ENCODE results near the gene ADAMTS16.

The ADAMTS16 gene

DNA sequence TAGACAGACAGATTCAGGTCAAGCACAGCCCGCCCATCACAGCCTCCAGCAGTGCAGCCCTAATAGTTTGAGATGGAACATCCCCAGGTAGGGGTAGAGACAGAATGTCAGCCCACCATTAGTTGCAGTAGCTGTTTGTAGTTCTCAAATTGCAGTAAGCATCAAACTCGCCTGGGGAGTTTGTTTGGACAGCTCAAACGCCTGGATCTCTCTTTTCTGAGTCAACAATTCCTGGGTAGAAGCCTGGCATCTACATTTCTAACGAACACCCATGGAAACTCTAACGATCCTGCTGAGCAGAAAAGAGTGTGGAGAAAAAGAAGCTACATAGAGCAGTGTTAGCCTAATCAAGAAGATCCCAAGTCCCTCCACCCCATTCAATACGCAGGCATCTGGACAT is 59.4 kb downstream of the ADAMTS16 start:
- 56 to 67% methylated on average over 6 of the region's 6 CpGs for WGBS, 2 experiments
- Histone ChIP-seq H3K27ac (ENCODE audit: insufficient read depth, low read depth, low read length, poor library complexity, severe bottlenecking) (no peak overlapping the region), H3K27me3 (ENCODE audit: control insufficient read depth, insufficient read depth, low read length, poor library complexity, severe bottlenecking) (no peaks in the 10 kb centered on the region), H3K4me3 (ENCODE audit: insufficient read depth, low read depth, low read length) (no peak overlapping the region), H3K4me1 (ENCODE audit: control insufficient read depth, insufficient read depth, low read length) (no peaks in the 10 kb centered on the region), H3K9me3 (ENCODE audit: control insufficient read depth, low read length) (no peaks in the 10 kb centered on the region), H3K36me3 (ENCODE audit: control insufficient read depth, insufficient read depth, low read length) (no peaks in the 10 kb centered on the region)

DNA sequence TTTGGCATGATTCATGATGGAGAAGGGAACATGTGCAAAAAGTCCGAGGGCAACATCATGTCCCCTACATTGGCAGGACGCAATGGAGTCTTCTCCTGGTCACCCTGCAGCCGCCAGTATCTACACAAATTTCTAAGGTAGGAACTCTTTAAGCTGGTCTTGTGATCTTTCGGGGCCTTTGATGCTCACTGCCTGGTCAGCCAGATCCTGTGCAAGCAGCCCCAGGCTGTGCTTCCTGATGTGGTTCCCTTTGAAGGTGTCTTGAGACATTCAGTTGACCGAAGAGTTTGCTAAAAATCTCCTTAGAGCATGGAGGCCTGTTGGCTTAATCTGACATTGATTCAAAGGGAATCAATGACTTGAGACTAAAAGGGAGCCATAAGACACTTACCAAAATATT is 60.0 kb downstream of the ADAMTS16 start:
- no peaks in the 10 kb centered on the region for H3K27me3 ChIP-seq (ENCODE audit: control insufficient read depth, insufficient read depth, low read length, poor library complexity, severe bottlenecking)
- no peak overlapping the region for H3K4me3 ChIP-seq (ENCODE audit: insufficient read depth, low read depth, low read length)
- H3K36me3 ChIP-seq (ENCODE audit: control insufficient read depth, insufficient read depth, low read length) = no peaks in the 10 kb centered on the region
- H3K4me1 ChIP-seq (ENCODE audit: control insufficient read depth, insufficient read depth, low read length) = no peaks in the 10 kb centered on the region
- H3K27ac ChIP-seq (ENCODE audit: insufficient read depth, low read depth, low read length, poor library complexity, severe bottlenecking) = no peak overlapping the region
- WGBS, 2 experiments = 84 to 86% methylated on average over 5 of the region's 5 CpGs
- no peaks in the 10 kb centered on the region for H3K9me3 ChIP-seq (ENCODE audit: control insufficient read depth, low read length)

DNA sequence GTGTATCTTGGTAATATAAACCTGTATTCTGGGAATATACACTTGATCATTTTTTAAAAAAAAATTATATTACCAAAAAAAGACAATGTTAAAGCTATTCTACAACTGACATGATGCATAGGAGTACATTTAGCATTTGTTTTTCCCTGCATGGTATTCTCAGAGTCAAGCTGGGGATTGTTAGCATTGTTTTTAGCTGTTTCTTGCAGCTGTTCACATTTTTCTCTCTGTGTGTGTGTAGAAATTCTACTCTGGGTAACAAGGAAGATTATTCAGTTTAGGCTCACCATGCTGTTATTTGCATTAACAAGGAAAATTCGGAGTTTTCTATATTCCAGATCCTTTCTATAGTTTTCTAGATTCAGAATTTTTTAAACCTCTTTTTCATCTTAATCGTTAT is 62.2 kb downstream of the ADAMTS16 start:
- H3K36me3 ChIP-seq (ENCODE audit: control insufficient read depth, insufficient read depth, low read length) = no peaks in the 10 kb centered on the region
- H3K9me3 ChIP-seq (ENCODE audit: control insufficient read depth, low read length) = no peaks in the 10 kb centered on the region
- no peaks in the 10 kb centered on the region for H3K27me3 ChIP-seq (ENCODE audit: control insufficient read depth, insufficient read depth, low read length, poor library complexity, severe bottlenecking)
- no peaks in the 10 kb centered on the region for H3K4me1 ChIP-seq (ENCODE audit: control insufficient read depth, insufficient read depth, low read length)
- H3K27ac ChIP-seq (ENCODE audit: insufficient read depth, low read depth, low read length, poor library complexity, severe bottlenecking) = no peak overlapping the region
- WGBS, 2 experiments = 97% methylated on average over 2 of the region's 2 CpGs; no CpG with 5 or more reads in 1 of the 2 experiments
- no peak overlapping the region for H3K4me3 ChIP-seq (ENCODE audit: insufficient read depth, low read depth, low read length)

DNA sequence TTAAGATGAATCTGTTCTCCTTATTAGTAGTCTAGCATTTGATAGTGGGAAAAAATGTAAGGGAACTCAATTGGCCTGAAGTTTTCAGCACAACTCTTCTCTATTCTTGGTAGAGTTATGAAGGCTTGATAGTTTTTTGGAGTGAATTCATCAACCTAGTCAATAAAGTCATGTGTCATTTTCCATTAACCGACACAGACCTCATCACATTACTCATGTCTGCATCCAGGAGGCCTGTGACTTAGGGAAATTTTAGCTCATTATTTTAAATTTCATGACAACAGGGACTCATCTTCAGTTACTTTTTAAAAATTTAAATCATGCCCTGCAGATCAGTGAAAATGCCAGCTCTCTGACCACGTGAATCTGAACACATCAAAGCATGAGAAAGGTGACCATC is 63.3 kb downstream of the ADAMTS16 start:
- H3K27ac ChIP-seq (ENCODE audit: insufficient read depth, low read depth, low read length, poor library complexity, severe bottlenecking) = no peak overlapping the region
- H3K27me3 ChIP-seq (ENCODE audit: control insufficient read depth, insufficient read depth, low read length, poor library complexity, severe bottlenecking) = no peaks in the 10 kb centered on the region
- H3K9me3 ChIP-seq (ENCODE audit: control insufficient read depth, low read length) = no peaks in the 10 kb centered on the region
- H3K36me3 ChIP-seq (ENCODE audit: control insufficient read depth, insufficient read depth, low read length) = no peaks in the 10 kb centered on the region
- WGBS, 2 experiments = 91 to 97% methylated on average over 2 of the region's 2 CpGs
- H3K4me1 ChIP-seq (ENCODE audit: control insufficient read depth, insufficient read depth, low read length) = no peaks in the 10 kb centered on the region
- no peak overlapping the region for H3K4me3 ChIP-seq (ENCODE audit: insufficient read depth, low read depth, low read length)

DNA sequence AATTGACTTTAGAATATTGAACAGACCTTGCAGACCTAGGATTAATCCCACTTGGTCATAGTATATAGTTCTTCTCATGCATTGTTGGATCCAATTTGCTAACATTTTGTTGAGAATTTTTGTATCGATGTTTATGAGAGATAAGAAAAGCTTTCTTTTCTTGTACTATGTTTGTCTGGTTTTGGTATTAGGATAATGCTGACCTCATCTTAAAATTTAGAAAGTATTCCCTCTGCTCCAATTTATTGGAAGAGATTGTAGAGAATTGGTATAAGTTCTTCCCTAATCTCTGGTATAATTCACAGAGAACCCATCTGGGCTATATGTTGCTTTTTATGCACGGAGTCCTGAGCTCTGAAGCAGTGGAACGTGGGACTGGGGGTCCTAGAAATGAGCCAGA is 67.7 kb downstream of the ADAMTS16 start:
- WGBS, 2 experiments = 94% methylated on average over 3 of the region's 3 CpGs
- no peak overlapping the region for H3K4me3 ChIP-seq (ENCODE audit: insufficient read depth, low read depth, low read length)
- no peaks in the 10 kb centered on the region for H3K27me3 ChIP-seq (ENCODE audit: control insufficient read depth, insufficient read depth, low read length, poor library complexity, severe bottlenecking)
- H3K27ac ChIP-seq (ENCODE audit: insufficient read depth, low read depth, low read length, poor library complexity, severe bottlenecking) = no peak overlapping the region
- H3K4me1 ChIP-seq (ENCODE audit: control insufficient read depth, insufficient read depth, low read length) = no peaks in the 10 kb centered on the region
- H3K36me3 ChIP-seq (ENCODE audit: control insufficient read depth, insufficient read depth, low read length) = no peaks in the 10 kb centered on the region
- no peaks in the 10 kb centered on the region for H3K9me3 ChIP-seq (ENCODE audit: control insufficient read depth, low read length)

DNA sequence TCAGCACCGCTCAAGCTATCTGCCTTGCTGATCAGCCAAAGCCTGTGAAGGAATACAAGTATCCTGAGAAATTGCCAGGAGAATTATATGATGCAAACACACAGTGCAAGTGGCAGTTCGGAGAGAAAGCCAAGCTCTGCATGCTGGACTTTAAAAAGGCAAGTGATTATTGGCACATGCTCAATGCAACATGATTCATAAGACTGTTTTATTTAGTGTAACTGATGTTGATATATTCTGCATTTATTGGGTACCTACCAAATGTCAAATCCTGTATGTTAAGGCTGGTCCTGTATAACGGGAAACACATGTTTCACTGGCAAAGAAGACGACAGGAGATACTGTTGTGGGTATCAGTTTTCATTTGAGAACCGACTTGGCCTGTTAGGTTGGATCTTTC is 69.0 kb downstream of the ADAMTS16 start:
- Histone ChIP-seq H3K36me3 (ENCODE audit: control insufficient read depth, insufficient read depth, low read length) (no peaks in the 10 kb centered on the region), H3K27ac (ENCODE audit: insufficient read depth, low read depth, low read length, poor library complexity, severe bottlenecking) (no peak overlapping the region), H3K4me3 (ENCODE audit: insufficient read depth, low read depth, low read length) (no peak overlapping the region), H3K9me3 (ENCODE audit: control insufficient read depth, low read length) (no peaks in the 10 kb centered on the region), H3K4me1 (ENCODE audit: control insufficient read depth, insufficient read depth, low read length) (no peaks in the 10 kb centered on the region), H3K27me3 (ENCODE audit: control insufficient read depth, insufficient read depth, low read length, poor library complexity, severe bottlenecking) (no peaks in the 10 kb centered on the region)
- WGBS, 2 experiments = 91 to 92% methylated on average over 5 of the region's 5 CpGs

DNA sequence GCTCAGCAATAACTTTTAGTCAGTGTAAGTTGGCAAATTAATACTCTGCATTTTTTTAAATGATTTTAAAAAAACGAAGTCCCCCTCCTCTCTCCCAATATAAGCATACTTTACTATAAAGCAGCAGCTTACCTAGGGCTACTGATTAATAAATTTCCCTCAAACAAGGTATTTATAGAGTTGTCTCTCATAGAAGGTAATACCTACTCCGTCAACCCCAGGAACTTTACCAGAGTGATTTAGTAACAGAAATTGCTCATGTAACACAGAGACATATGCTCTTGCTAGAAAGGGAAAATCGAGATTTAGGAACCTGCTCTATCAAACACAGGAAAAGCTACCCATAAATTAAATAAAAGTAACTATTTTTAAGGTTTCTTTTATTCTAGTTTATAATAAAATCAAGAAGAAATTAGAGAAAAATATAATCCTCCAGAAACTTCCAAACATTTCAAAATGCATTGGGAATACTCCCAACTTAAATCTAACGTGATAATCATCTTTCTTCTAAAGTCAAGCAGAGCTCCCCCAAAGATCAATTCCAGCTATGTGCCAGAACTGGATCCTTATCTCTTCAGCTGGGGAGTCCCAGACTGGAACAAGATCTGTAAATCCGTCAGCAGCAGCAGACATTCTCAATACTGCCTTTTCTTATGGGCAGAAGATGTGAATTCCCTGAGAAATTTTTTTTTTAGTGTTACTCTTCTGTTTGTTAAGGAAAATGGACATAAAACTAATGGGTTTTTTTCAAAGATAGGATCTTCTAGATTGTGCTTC is 69.6 kb downstream of the ADAMTS16 start:
- no peaks in the 10 kb centered on the region for H3K36me3 ChIP-seq (ENCODE audit: control insufficient read depth, insufficient read depth, low read length)
- 94 to 95% methylated on average over 2 to 5 of the region's 5 CpGs for WGBS, 2 experiments
- no peaks in the 10 kb centered on the region for H3K4me1 ChIP-seq (ENCODE audit: control insufficient read depth, insufficient read depth, low read length)

DNA sequence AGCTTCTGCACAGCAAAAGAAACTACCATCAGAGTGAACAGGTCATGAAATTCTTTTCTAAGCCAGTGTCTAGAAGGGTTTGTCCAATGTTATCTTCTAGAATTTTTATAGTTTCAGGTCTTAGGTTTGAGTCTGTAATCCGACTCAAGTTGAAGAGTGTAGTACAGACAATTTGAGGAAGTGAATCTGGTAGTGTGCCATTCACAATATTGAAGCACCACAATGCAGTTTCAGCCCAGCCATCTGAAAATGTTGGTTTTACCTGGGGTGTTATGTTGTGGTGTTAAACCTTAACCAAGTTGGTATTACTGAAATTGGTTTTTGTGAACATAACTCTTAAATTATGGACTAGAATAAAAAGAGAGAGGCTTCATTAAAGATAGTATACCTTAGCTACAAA is 77.2 kb downstream of the ADAMTS16 start:
- H3K4me1 ChIP-seq (ENCODE audit: control insufficient read depth, insufficient read depth, low read length) = no peaks in the 10 kb centered on the region
- no peaks in the 10 kb centered on the region for H3K36me3 ChIP-seq (ENCODE audit: control insufficient read depth, insufficient read depth, low read length)
- no peak overlapping the region for H3K4me3 ChIP-seq (ENCODE audit: insufficient read depth, low read depth, low read length)
- WGBS, 2 experiments = 83 to 93% methylated on average over 1 of the region's 1 CpG
- H3K27me3 ChIP-seq (ENCODE audit: control insufficient read depth, insufficient read depth, low read length, poor library complexity, severe bottlenecking) = no peaks in the 10 kb centered on the region
- H3K27ac ChIP-seq (ENCODE audit: insufficient read depth, low read depth, low read length, poor library complexity, severe bottlenecking) = no peak overlapping the region
- no peaks in the 10 kb centered on the region for H3K9me3 ChIP-seq (ENCODE audit: control insufficient read depth, low read length)

More for the DNA sequence above, 69.6 kb downstream of the ADAMTS16 start:
- Histone ChIP-seq H3K9me3 (ENCODE audit: control insufficient read depth, low read length) (no peaks in the 10 kb centered on the region), H3K27ac (ENCODE audit: insufficient read depth, low read depth, low read length, poor library complexity, severe bottlenecking) (no peak overlapping the region), H3K27me3 (ENCODE audit: control insufficient read depth, insufficient read depth, low read length, poor library complexity, severe bottlenecking) (no peaks in the 10 kb centered on the region), H3K4me3 (ENCODE audit: insufficient read depth, low read depth, low read length) (no peak overlapping the region)

DNA sequence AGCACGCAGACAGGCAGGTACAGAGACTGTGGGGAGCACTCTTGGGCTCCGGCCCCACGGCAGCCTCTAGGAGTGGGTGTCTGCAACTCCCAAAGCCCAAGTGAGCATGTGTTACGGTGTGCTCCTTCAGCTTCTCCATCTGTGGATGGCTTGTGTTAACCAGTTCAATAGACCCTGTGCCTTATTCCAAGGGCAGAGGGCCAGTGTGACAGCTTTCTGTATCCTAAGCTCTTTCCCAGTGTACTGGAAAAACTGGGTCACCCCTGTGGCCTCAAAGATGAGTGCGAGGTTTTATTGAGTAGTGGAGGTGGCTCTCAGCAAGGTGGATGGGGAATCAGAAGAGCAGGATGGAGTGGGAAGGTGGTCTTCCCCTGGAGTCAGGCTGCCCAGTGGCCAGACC is 78.3 kb downstream of the ADAMTS16 start:
- Histone ChIP-seq H3K9me3 (ENCODE audit: control insufficient read depth, low read length) (no peaks in the 10 kb centered on the region), H3K36me3 (ENCODE audit: control insufficient read depth, insufficient read depth, low read length) (no peaks in the 10 kb centered on the region), H3K27ac (ENCODE audit: insufficient read depth, low read depth, low read length, poor library complexity, severe bottlenecking) (no peak overlapping the region), H3K27me3 (ENCODE audit: control insufficient read depth, insufficient read depth, low read length, poor library complexity, severe bottlenecking) (no peaks in the 10 kb centered on the region), H3K4me1 (ENCODE audit: control insufficient read depth, insufficient read depth, low read length) (no peaks in the 10 kb centered on the region), H3K4me3 (ENCODE audit: insufficient read depth, low read depth, low read length) (no peak overlapping the region)
- 93 to 96% methylated on average over 5 of the region's 5 CpGs for WGBS, 2 experiments

DNA sequence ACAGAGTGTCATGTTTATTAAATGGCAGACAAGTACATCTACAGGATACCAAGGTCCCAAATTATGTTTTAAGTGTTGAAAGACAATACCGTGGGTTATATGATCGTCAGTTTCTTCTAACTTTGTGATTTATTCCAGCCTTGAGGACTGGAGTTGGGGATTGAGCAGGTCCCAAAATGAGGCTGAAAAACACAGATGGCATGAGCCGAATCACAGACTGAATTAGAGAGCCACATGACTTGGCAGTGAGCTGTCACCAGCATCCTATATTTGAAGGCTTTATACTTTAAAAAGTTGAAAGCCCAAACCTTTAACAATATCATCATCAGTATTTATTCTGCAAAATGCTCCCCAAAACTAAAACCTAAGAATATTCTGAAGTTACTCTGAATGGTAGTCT is 79.4 kb downstream of the ADAMTS16 start:
- 92 to 94% methylated on average over 3 of the region's 3 CpGs for WGBS, 2 experiments
- no peak overlapping the region for H3K27ac ChIP-seq (ENCODE audit: insufficient read depth, low read depth, low read length, poor library complexity, severe bottlenecking)
- no peaks in the 10 kb centered on the region for H3K36me3 ChIP-seq (ENCODE audit: control insufficient read depth, insufficient read depth, low read length)
- H3K27me3 ChIP-seq (ENCODE audit: control insufficient read depth, insufficient read depth, low read length, poor library complexity, severe bottlenecking) = no peaks in the 10 kb centered on the region
- no peak overlapping the region for H3K4me3 ChIP-seq (ENCODE audit: insufficient read depth, low read depth, low read length)
- H3K4me1 ChIP-seq (ENCODE audit: control insufficient read depth, insufficient read depth, low read length) = no peaks in the 10 kb centered on the region
- no peaks in the 10 kb centered on the region for H3K9me3 ChIP-seq (ENCODE audit: control insufficient read depth, low read length)

All from ectodermal cell (in vitro differentiated cells).